ENCODE results near the gene MIOS. TPM values are rescaled to one million over a fixed set of nuclear protein-coding genes. Genes with fewer than 3 reads are reported as not detected.

Gene MIOS
- total RNA-seq, 1 experiment from 2014 or later = 25.8 TPM

DNA sequence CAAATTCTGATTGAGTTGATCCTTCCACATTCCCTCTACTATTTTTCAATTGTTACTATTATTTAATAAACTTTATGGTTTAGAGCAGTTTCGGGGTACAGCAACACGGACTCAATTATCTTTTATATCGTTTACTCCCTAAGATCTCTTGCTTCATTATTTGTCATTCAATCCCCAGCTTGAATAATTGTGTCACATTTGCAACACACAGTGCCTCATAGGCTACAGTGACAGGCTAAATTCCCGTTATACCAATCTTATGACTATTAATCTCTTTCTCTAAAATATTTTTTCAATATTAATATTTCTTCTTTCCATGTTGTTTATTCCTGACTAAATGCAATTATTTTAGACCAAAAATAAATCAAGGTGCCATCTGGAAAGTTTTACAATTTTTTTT, 27.0 kb upstream of the MIOS start:
- POLR2A ChIA-PET = no interaction called here
- DNase-seq (ENCODE audit: low read depth, low spot score) = no peak

More for the DNA sequence above, 27.0 kb upstream of the MIOS start:
- ATAC-seq = no peak
- no peaks in the 10 kb centered on the region for H3K27me3 ChIP-seq (ENCODE audit: insufficient read depth, low read length)
- BruUV-seq (replicated peaks) = no TSS peak
- ChIA-PET RAD21 (ENCODE audit: low non-redundant PET in 1 of 2, low total read pairs in 2 of 2, uncharacterized antibody in 2 of 2, unreplicated experiment in 2 of 2) (no interaction called here), CTCF (no interaction called here)
- no peak overlapping the region for H3K27ac ChIP-seq (ENCODE audit: low read depth, low read length)
- no peaks in the 10 kb centered on the region for H3K9me3 ChIP-seq (ENCODE audit: control insufficient read depth in 1 of 2, insufficient read depth in 1 of 2, low read depth in 1 of 2, low read length in 2 of 2)
- H3K4me1 ChIP-seq (ENCODE audit: control insufficient read depth in 1 of 2, insufficient read depth in 2 of 2, low read length in 2 of 2) = no peaks in the 10 kb centered on the region
- H4K20me1 ChIP-seq (ENCODE audit: insufficient read depth) = no peaks in the 10 kb centered on the region
- H3K4me2 ChIP-seq (ENCODE audit: low read length) = no peak overlapping the region
- no peaks in the 10 kb centered on the region for H3K9me2 ChIP-seq (ENCODE audit: insufficient read depth)
- intact Hi-C loops (cut with micrococcal nuclease) = loop anchor here (2.0 kb wide), 3 partner anchors 115 to 575 kb away; no protein-coding TSS in a partner anchor
- no peak overlapping the region for H2AFZ ChIP-seq (ENCODE audit: low read depth, low read length, poor library complexity, severe bottlenecking)
- no peak overlapping the region for H3K9ac ChIP-seq (ENCODE audit: low read length)
- no peaks in the 10 kb centered on the region for H3K79me2 ChIP-seq (ENCODE audit: insufficient read depth, low read length)
- TF ChIP-seq, protein P1, sequence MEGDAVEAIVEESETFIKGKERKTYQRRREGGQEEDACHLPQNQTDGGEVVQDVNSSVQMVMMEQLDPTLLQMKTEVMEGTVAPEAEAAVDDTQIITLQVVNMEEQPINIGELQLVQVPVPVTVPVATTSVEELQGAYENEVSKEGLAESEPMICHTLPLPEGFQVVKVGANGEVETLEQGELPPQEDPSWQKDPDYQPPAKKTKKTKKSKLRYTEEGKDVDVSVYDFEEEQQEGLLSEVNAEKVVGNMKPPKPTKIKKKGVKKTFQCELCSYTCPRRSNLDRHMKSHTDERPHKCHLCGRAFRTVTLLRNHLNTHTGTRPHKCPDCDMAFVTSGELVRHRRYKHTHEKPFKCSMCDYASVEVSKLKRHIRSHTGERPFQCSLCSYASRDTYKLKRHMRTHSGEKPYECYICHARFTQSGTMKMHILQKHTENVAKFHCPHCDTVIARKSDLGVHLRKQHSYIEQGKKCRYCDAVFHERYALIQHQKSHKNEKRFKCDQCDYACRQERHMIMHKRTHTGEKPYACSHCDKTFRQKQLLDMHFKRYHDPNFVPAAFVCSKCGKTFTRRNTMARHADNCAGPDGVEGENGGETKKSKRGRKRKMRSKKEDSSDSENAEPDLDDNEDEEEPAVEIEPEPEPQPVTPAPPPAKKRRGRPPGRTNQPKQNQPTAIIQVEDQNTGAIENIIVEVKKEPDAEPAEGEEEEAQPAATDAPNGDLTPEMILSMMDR (IDR thresholded peaks at IDR 0.05 in 2 of 3, conservative IDR thresholded peaks at IDR 0.05 in 1 of 3; ENCODE audit: borderline replicate concordance in 1 of 3, insufficient read depth in 1 of 3, low read depth in 2 of 3, low read length in 2 of 3) = no peak
- TF ChIP-seq POLR2A (IDR thresholded peaks at IDR 0.05; ENCODE audit: borderline replicate concordance, extremely low read depth, insufficient read depth, insufficient read length) (no peak), TCF7L2 (IDR thresholded peaks at IDR 0.05; ENCODE audit: borderline replicate concordance, extremely low read depth, insufficient read depth, insufficient read length) (no peak), JUND (IDR thresholded peaks at IDR 0.05) (no peak), FOSL1 (IDR thresholded peaks at IDR 0.05; ENCODE audit: low read depth) (no peak), REST (IDR thresholded peaks at IDR 0.05; ENCODE audit: low read depth) (no peak), ZNF274 (IDR thresholded peaks at IDR 0.05; ENCODE audit: low read depth, low read length) (no peak), ELF1 (IDR thresholded peaks at IDR 0.05; ENCODE audit: borderline replicate concordance, low read depth) (no peak), EZH2phosphoT487 (IDR thresholded peaks at IDR 0.05; ENCODE audit: borderline replicate concordance) (no peak), RAD21 (IDR thresholded peaks at IDR 0.05; ENCODE audit: low read depth) (no peak), ATF3 (IDR thresholded peaks at IDR 0.05) (no peak), ZFX (IDR thresholded peaks at IDR 0.05) (no peak), YY1 (IDR thresholded peaks at IDR 0.05; ENCODE audit: extremely low read depth, insufficient replicate concordance, low read depth, low read length) (no peak), POLR2AphosphoS5 (IDR thresholded peaks at IDR 0.05; ENCODE audit: low read depth, low read length) (no peak), CBX3 (IDR thresholded peaks at IDR 0.05; ENCODE audit: low read depth) (no peak), EGR1 (IDR thresholded peaks at IDR 0.05; ENCODE audit: low read depth) (no peak)
- TF ChIP-seq, protein P2, sequence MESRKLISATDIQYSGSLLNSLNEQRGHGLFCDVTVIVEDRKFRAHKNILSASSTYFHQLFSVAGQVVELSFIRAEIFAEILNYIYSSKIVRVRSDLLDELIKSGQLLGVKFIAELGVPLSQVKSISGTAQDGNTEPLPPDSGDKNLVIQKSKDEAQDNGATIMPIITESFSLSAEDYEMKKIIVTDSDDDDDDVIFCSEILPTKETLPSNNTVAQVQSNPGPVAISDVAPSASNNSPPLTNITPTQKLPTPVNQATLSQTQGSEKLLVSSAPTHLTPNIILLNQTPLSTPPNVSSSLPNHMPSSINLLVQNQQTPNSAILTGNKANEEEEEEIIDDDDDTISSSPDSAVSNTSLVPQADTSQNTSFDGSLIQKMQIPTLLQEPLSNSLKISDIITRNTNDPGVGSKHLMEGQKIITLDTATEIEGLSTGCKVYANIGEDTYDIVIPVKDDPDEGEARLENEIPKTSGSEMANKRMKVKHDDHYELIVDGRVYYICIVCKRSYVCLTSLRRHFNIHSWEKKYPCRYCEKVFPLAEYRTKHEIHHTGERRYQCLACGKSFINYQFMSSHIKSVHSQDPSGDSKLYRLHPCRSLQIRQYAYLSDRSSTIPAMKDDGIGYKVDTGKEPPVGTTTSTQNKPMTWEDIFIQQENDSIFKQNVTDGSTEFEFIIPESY (IDR thresholded peaks at IDR 0.05; ENCODE audit: extremely low read depth, insufficient replicate concordance, low read length) = no peak
- no peaks in the 10 kb centered on the region for H3K36me3 ChIP-seq (ENCODE audit: control insufficient read depth in 1 of 2, insufficient read depth in 2 of 2, low read length in 2 of 2)
- no peak overlapping the region for H3K4me3 ChIP-seq (replicated peaks in 1 of 2; ENCODE audit: low read depth in 1 of 2, low read length in 2 of 2)
